PC-3 (cell line): ENCODE measurements around the gene ZC3H7A. TPM values are rescaled to one million over a fixed set of nuclear protein-coding genes. Genes with fewer than 3 reads are reported as not detected.

Source experiments
- ATAC-seq: fragments of 200-7000 bp; cut with Tn5 transposase; 2 replicates; pipeline ENCODE4 v1.9.1; 2020; ENCODE audit warnings: mild to moderate bottlenecking, moderate library complexity
- BruUV-seq: library from RNA; stranded (reverse); fragments of 400-500 nt; replicated peaks from 2 replicates; lab custom pipeline; 2021; lab: Mats Ljungman, UMichigan
- CTCF ChIA-PET: fragments of 300-600 bp; sonication (Branson Sonifier 250); formaldehyde crosslinking; loops from one replicate; lab custom pipeline; 2022; ENCODE audit warnings: antibody characterized with exemption; lab: Charles Lee
- POLR2A ChIA-PET: fragments of 300-600 bp; sonication (Branson Sonifier 250); formaldehyde crosslinking; loops from one replicate; lab custom pipeline; 2022; ENCODE audit warnings: antibody characterized with exemption; ENCODE audit not compliant: unreplicated experiment; lab: Charles Lee
- DNase-seq: peaks from one replicate; pipeline ENCODE4 v3.0.0-alpha.2; 2015
- H2AFZ ChIP-seq: fragments of 300-600 bp; sonication (generic); 2 replicates; pipeline ENCODE4 v1.6.0; 2016; ENCODE audit warnings: antibody characterized with exemption, low read length
- H3F3A ChIP-seq: fragments of 300-600 bp; sonication (generic); one replicate; pipeline ENCODE4 v1.6.0; 2017; ENCODE audit warnings: antibody characterized with exemption, low read length, control low read depth, mild to moderate bottlenecking; ENCODE audit not compliant: unreplicated experiment
- H3K27ac ChIP-seq: fragments of 300-600 bp; sonication (generic); 2 replicates; pipeline ENCODE4 v1.5.1; 2016; ENCODE audit warnings: mild to moderate bottlenecking, low read length
- H3K27me3 ChIP-seq: fragments of 300-600 bp; sonication (generic); 2 replicates; pipeline ENCODE4 v1.6.1; 2016; ENCODE audit warnings: low read length, mixed read lengths
- H3K36me3 ChIP-seq: fragments of 300-600 bp; sonication (generic); 2 replicates; pipeline ENCODE4 v1.6.1; 2016; ENCODE audit warnings: low read depth, mixed run types, low read length, mixed read lengths
- H3K4me1 ChIP-seq: fragments of 300-600 bp; sonication (generic); 2 replicates; pipeline ENCODE4 v1.5.1; 2016; ENCODE audit warnings: low read length; ENCODE audit not compliant: insufficient read depth
- H3K4me2 ChIP-seq: fragments of 300-600 bp; sonication (generic); 2 replicates; pipeline ENCODE4 v1.6.0; 2016; ENCODE audit warnings: low read length
- H3K4me3 ChIP-seq: fragments of 300-600 bp; sonication (generic); 2 replicates; pipeline ENCODE4 v1.5.1; 2016; ENCODE audit warnings: mild to moderate bottlenecking, low read length, mixed read lengths
- H3K79me2 ChIP-seq: fragments of 300-600 bp; sonication (generic); 2 replicates; pipeline ENCODE4 v1.6.1; 2017; ENCODE audit warnings: low read length, mixed read lengths
- H3K9ac ChIP-seq: fragments of 300-600 bp; sonication (generic); 2 replicates; pipeline ENCODE4 v1.6.0; 2016; ENCODE audit warnings: mild to moderate bottlenecking, low read length
- H3K9me2 ChIP-seq: fragments of 300-600 bp; sonication (generic); replicated peaks from 2 replicates; pipeline ENCODE4 v1.6.1; 2016; ENCODE audit warnings: mixed run types, low read length, mixed read lengths
- H3K9me3 ChIP-seq: fragments of 300-600 bp; sonication (generic); 2 replicates; pipeline ENCODE4 v1.6.1; 2016; ENCODE audit warnings: low read length, mixed read lengths
- H4K20me1 ChIP-seq: fragments of 300-600 bp; sonication (generic); 2 replicates; pipeline ENCODE4 v1.6.1; 2016; ENCODE audit warnings: low read length, mixed read lengths
- EZH2 ChIP-seq: fragments of 300-600 bp; sonication (generic); IDR thresholded peaks from one replicate; pipeline ENCODE4 v1.6.1; 2017; ENCODE audit warnings: antibody characterized with exemption, mild to moderate bottlenecking, low read length; ENCODE audit not compliant: unreplicated experiment
- EZH2phosphoT487 ChIP-seq: fragments of 300-600 bp; sonication (generic); IDR thresholded peaks from 2 replicates; pipeline ENCODE4 v1.6.1; 2018; ENCODE audit warnings: mild to moderate bottlenecking, antibody characterized with exemption, low read length, borderline replicate concordance
- intact Hi-C: fragments of 100-400 bp; cut with micrococcal nuclease; formaldehyde crosslinking; loops from 2 replicates; pipeline ENCODE4 v1.9.0; 2023
- total RNA-seq: library from RNA; depleted of rRNA; stranded (reverse); fragments of >200 nt; gene quantifications from 2 replicates; pipeline ENCODE4 v1.2.3, GENCODE V29; 2014
- TF ChIP-seq, protein P1 (sequence below): fragments of 300-600 bp; sonication (generic); conservative IDR thresholded peaks from 2 replicates; pipeline ENCODE4 v1.5.1; 2017; ENCODE audit warnings: antibody characterized with exemption, low read depth, mild to moderate bottlenecking, low read length

The ZC3H7A gene
- total RNA-seq, 1 experiment from 2014 or later, result 21.2 TPM

DNA sequence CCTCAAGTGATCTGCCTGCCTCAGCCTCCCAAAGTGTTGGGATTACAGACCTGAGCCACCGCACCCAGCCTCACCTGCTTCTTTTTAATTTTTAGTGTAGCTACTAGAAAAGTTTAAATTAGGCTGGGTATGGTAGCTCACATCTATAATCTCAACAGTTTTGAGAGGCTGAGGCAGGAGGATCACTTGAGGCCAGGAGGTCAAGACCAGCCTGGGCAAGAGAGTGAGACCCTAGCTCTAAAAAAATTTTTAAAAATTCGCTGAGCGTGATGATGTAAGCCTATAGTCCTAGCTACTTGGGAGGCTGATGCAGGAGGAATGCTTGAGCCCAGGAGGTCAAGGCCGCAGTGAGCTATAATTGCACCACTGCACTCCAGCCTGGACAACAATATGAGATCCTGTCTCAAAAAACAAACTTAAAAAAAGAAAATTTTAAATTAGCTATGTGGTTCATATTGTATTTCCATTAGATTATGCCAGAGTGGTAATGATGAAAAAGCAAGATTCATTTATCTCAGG, 89.3 kb downstream of the ZC3H7A start:
- Histone ChIP-seq H4K20me1 (no peaks in the 10 kb centered on the region), H3K4me1 (peaks cover 9% of the 10 kb centered on the region; the same call in 1 of the 2 replicates), H3K9me3 (no peaks in the 10 kb centered on the region), H3K36me3 (no peaks in the 10 kb centered on the region; the same call in 1 of the 2 replicates), H2AFZ (no peak overlapping the region), H3K9me2 (no peaks in the 10 kb centered on the region), H3K79me2 (no peaks in the 10 kb centered on the region), H3K4me3 (no peak overlapping the region), H3K27ac (no peak overlapping the region), H3K27me3 (no peaks in the 10 kb centered on the region), H3K4me2 (no peak overlapping the region), H3F3A (no peaks in the 10 kb centered on the region), H3K9ac (no peak overlapping the region)
- CTCF ChIA-PET, result interaction anchor here (0.6 kb wide), 1 partner anchor 176 kb away, joined by 3 read pairs; no protein-coding TSS in a partner anchor
- no peak for ATAC-seq
- no peak for DNase-seq
- intact Hi-C loops, result no loop called here
- POLR2A ChIA-PET, result interaction anchor here (0.6 kb wide), 1 partner anchor 35 kb away, joined by 3 read pairs; the partner anchor contains the start of gene TXNDC11
- BruUV-seq, result no TSS peak
- TF ChIP-seq EZH2, result no peak
- TF ChIP-seq, protein P1, sequence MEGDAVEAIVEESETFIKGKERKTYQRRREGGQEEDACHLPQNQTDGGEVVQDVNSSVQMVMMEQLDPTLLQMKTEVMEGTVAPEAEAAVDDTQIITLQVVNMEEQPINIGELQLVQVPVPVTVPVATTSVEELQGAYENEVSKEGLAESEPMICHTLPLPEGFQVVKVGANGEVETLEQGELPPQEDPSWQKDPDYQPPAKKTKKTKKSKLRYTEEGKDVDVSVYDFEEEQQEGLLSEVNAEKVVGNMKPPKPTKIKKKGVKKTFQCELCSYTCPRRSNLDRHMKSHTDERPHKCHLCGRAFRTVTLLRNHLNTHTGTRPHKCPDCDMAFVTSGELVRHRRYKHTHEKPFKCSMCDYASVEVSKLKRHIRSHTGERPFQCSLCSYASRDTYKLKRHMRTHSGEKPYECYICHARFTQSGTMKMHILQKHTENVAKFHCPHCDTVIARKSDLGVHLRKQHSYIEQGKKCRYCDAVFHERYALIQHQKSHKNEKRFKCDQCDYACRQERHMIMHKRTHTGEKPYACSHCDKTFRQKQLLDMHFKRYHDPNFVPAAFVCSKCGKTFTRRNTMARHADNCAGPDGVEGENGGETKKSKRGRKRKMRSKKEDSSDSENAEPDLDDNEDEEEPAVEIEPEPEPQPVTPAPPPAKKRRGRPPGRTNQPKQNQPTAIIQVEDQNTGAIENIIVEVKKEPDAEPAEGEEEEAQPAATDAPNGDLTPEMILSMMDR, result no peak
- TF ChIP-seq EZH2phosphoT487, result no peak

DNA sequence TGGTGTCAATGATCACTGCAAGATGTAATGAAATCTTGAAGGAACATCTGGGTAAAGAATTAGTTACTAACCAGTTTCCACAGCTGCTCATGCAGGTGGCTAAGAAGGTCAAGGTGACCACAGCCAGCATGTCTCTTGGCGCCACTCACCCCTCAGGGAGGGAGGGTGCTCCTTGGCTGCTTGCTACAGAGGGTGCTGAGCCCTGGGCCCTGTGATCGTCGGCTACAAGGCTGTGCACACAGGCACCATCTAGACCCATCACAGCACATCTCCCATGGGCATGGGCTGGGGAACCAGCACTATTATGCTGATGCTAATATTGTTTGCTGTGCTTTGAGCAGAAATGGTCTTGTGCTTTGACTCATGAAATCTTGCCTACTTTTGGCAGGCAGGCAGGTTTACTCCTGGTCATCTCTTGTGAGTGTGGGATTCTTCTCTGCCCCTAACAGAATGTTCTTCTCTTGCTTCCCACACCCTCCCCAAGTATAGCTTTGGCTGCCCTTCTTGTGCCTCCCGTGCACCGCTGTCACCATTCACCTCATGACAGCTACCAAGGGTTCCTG, 90.8 kb downstream of the ZC3H7A start:
- H4K20me1 ChIP-seq, result no peaks in the 10 kb centered on the region
- H2AFZ ChIP-seq, result no peak overlapping the region
- H3K4me1 ChIP-seq, result peaks cover 9% of the 10 kb centered on the region; the same call in 1 of the 2 replicates
- intact Hi-C loops, result no loop called here
- H3K4me2 ChIP-seq, result no peak overlapping the region
- TF ChIP-seq, protein P1, result no peak
- TF ChIP-seq EZH2, result no peak
- TF ChIP-seq EZH2phosphoT487, result no peak
- no peaks in the 10 kb centered on the region for H3K9me2 ChIP-seq
- no peaks in the 10 kb centered on the region for H3K79me2 ChIP-seq
- BruUV-seq, result no TSS peak
- H3K4me3 ChIP-seq, result no peak overlapping the region
- DNase-seq (no peak), ATAC-seq (no peak)
- H3K9me3 ChIP-seq, result no peaks in the 10 kb centered on the region
- H3K36me3 ChIP-seq, result no peaks in the 10 kb centered on the region; the same call in 1 of the 2 replicates
- H3F3A ChIP-seq, result no peaks in the 10 kb centered on the region
- H3K9ac ChIP-seq, result no peak overlapping the region
- no peak overlapping the region for H3K27ac ChIP-seq
- POLR2A ChIA-PET, result no interaction called here
- H3K27me3 ChIP-seq, result no peaks in the 10 kb centered on the region
- CTCF ChIA-PET, result interaction anchor here (0.5 kb wide), 1 partner anchor 299 kb away, joined by 3 read pairs; no protein-coding TSS in a partner anchor
